ENCODE results near the gene TBC1D3B.
"Not testable (repeated sequence)": the region's sequence is repeated elsewhere in the genome, so short reads cannot be mapped to it uniquely, and the experiment has no call there.

The TBC1D3B gene

DNA sequence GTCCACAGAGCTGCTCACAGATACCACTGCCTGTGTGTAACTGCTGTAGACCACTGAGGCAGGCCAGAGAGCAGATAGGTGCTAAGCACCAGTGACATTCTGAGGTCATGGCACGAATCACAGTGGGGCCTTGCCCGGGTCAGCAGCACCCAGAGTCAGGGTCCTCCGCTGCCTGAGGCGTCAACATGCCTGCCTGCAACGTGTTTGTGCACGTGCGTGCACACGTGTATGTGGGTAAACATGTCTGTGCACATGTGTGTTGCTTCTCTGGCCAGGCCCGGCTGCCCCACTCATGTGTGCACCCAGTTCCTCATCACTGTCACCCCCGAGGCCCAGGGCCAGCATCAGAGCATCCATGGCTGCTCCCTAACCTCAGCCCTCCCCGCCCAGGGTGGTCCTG is at the start of gene TBC1D3B:
Gene TBC1D3B, minus strand, starts transcription at position 101 of the 400 bp plus-strand sequence. CDS start 1,586 bp downstream, outside the sequence.
- DNase-seq (ENCODE audit: low read depth): not testable (repeated sequence)

- DNase-seq (ENCODE audit: low read depth): not testable (repeated sequence)
Observed at GRCh38 chr17:36222967-36223366, 46.5 kb upstream of the TBC1D3B start.

DNA sequence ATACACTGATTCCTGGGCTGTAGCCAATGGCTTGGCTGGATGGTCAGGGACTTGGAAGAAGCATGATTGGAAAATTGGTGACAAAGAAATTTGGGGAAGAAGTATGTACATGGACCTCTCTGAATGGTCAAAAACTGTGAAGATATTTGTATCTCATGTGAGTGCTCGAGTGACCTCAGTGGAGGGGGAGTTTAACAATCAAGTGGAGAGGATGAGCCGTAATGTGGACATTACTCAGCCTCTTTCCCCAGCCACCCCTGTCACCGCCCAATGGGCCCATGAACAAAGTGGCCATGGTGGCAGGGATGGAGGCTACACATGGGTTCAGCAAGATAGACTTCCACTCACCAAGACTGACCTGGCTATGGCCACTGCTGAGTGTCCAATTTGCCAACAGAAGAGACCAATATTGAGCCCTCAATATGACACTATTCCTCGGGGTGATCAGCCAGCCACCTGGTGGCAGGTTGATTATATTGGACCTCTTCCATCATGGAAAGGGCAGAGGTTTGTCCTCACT is 45.2 kb upstream of the TBC1D3B start:
- DNase-seq (ENCODE audit: low read depth): not testable (repeated sequence)

- not testable (repeated sequence) for DNase-seq (ENCODE audit: low read depth)
Observed at GRCh38 chr17:36220737-36221580, 44.5 kb upstream of the TBC1D3B start.

GRCh38 chr17:36219556-36219955 is 43.1 kb upstream of the TBC1D3B start:
- not testable (repeated sequence) for DNase-seq (ENCODE audit: low read depth)

GRCh38 chr17:36215406-36216308 is 39.2 kb upstream of the TBC1D3B start:
- DNase-seq (ENCODE audit: low read depth): not testable (repeated sequence)

DNA sequence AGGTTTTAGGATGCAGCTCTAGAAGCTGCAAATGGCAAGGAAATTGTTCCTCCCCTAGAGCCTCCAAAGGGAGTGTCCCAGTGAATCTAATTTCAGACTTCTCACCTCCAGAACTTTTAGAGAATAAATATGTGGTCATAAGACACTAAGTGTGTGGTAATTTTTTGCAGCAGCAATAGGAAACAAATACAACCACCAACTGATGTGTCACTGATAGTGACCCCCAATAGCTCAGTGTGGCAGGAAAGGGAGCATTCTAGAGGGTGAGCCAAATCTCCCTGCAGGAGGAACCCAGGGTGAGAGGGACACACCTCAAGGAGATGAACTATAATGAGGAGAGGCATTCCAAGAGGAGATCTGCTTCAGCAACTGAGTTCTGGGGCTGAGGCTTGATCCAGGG is 38.5 kb upstream of the TBC1D3B start:
- no peak for DNase-seq (ENCODE audit: low read depth)

DNA sequence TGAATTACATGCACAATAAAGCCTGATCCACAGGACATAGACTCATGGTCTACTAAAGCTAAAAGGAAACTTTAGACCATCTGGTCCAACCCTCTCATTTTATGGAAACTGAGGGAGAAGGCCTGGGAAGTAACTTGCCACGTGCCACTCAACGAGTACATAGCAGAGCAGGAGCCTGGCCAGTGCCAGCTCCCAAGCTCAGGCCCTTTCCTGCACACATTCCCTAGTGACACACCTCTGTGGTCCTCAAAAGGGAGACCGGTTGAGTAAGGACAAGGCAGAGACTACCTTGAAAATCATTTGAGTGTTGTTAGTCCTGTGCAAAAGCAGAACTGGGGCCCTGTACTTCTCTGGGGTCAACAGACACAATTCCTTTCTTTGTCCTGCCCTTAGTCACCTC is 37.3 kb upstream of the TBC1D3B start:
- no peak for DNase-seq (ENCODE audit: low read depth)

- DNase-seq (ENCODE audit: low read depth): no peak
Observed at GRCh38 chr17:36212966-36213365, 36.5 kb upstream of the TBC1D3B start.

- no peak for DNase-seq (ENCODE audit: low read depth)
Observed at GRCh38 chr17:36212272-36212605, 35.8 kb upstream of the TBC1D3B start.

GRCh38 chr17:36211484-36212271 is 35.2 kb upstream of the TBC1D3B start:
- DNase-seq (ENCODE audit: low read depth): not testable (repeated sequence)

DNA sequence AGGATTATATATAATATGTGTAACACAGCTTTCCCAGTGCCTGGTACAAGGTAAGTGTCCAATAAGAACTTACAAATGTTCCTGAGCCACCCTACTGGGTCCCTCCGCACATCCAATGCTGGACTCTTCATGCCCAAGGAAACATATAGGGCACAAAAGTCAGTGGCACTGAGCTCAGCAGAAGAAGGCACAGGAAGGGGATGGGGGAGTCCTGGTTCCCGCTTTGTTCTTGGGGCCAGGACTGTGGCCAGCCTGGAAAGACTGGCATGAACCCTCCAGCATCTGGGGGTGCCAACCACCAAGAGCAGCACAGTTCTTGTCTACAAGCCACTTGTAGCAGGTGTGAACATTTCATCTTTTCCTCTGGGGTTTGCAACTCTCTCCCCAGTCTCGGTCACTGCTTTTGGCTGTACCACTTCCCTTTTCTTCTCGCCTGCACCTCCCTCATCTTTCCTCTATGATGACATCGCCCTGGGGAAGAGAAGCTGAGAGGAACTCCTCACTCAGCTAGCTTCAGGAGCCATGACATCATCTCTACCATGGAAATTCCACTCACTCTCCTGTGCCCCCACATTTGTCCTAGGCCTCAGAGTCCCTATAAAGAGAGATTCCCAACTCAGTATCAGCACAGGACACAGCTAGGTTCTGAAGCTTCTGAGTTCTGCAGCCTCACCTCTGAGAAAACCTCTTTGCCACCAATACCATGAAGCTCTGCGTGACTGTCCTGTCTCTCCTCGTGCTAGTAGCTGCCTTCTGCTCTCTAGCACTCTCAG is 34.2 kb upstream of the TBC1D3B start, which contains the start of gene CCL4L2:
Gene CCL4L2, plus strand, starts transcription at position 625 of the 773 bp plus-strand sequence.
- not testable (repeated sequence) for DNase-seq (ENCODE audit: low read depth)

DNA sequence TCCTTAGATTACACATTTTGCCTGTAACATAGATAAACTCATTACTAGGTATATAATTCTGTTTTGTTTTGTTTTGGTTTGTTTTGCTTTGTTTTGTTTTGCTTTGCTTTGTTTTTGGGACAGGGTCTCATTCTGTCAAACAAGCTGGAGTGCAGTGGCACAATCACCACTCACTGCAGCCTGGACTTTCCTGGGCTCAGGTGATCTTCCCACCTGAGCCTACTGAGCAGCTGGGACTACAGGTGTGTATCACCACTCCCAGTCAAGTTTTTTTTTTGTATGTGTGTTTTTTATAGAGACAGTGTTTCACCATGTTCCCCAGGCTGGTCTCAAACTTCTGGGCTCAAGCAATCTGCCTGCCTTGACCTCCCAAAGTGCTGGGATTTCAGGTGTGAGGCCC is 33.1 kb upstream of the TBC1D3B start:
- DNase-seq (ENCODE audit: low read depth): no peak

GRCh38 chr17:36207383-36207782 is 30.9 kb upstream of the TBC1D3B start:
- DNase-seq (ENCODE audit: low read depth): not testable (repeated sequence)

DNA sequence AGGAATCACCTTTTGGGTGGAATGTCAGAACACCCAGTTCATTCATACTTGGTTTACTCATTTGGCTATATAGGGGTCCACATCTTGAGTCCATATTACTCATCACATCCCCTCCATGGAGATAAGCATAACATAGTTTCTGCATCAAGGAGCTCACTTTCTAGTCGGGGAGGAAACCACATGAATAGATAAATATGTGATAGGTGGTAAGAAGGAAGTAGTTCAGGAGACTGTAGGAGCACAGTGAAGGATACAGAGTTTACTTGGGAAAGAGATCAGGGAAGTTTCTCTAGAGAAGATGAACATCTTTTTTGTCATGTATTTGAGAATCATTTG is 30.0 kb upstream of the TBC1D3B start:
- not testable (repeated sequence) for DNase-seq (ENCODE audit: low read depth)

DNA sequence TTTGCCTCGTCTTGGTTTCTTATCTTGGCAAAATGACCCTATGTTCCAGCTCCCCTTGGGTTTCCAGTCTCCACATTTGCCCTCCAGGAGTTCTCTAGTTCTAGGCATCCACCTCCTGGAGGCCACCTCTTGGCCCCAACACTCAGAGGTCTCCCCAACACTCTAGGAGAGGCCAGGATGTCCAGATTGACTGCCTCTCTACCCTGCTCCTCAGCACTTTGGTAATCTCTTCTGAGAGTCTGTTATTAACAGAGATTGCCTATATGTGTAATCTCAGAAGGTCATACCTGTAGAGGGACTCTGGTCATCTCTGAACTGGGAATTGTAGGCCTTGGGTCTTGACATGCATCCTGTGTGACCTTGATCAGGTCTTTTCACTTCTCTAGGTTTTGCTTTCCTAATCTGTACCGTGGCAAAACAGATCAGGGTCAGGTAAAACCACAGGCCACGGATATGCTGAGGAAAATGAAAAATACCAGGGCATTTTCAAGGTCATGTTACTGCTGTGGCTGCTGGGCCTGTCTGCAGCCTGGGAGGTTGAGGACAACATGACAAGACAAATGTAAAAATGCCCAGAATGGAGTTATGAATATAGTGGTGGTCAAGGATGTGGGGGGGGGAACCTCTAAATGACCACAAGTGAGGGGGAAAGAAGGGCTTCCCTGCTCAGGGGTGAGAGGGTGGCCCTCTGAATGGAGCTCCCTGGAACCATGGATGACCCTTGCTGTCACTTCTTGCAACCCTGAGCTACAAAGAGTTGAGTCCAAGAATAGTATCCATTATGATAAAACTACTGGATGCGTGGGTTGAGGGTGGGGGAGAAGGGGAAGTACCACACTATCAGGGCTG is 29.4 kb upstream of the TBC1D3B start:
- DNase-seq (ENCODE audit: low read depth): no peak

GRCh38 chr17:36204724-36205500 is 28.5 kb upstream of the TBC1D3B start:
- no peak for DNase-seq (ENCODE audit: low read depth)

GRCh38 chr17:36203335-36203734 is 26.9 kb upstream of the TBC1D3B start:
- no peak for DNase-seq (ENCODE audit: low read depth)

GRCh38 chr17:36201506-36201905 is 25.1 kb upstream of the TBC1D3B start:
- not testable (repeated sequence) for DNase-seq (ENCODE audit: low read depth)

Data from HS-5 (cell line).